Measurements from ENCODE around the gene MAP7.
"Not testable (repeated sequence)": the region's sequence is repeated elsewhere in the genome, so short reads cannot be mapped to it uniquely, and the experiment has no call there.

DNA sequence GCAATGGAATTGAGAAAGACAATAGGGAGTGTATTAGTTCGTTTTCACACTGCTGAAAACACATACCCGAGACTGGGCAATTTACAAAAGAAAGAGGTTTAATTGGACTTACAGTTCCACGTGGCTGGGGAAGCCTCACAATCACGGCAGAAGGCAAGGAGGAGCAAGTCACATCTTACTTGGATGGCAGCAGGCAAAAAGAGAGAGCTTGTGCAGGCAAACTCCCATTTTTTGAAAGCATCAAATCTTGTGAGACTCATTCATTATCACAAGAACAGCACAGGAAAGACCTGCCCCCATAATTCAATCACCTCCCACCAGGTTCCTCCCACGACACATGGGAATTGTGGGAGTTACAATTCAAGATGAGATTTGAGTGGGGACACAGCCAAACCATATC is 34.1 kb upstream of the MAP7 start:
- not testable (repeated sequence) for TF ChIP-seq EZH2 (IDR thresholded peaks at IDR 0.05; ENCODE audit: insufficient read depth, poor library complexity, severe bottlenecking); EZH2phosphoT487 (IDR thresholded peaks at IDR 0.05; ENCODE audit: insufficient read depth, low read depth)

All from GM23248 (cell line).